ENCODE results near the gene LEO1.
"Not testable (repeated sequence)": the region's sequence is repeated elsewhere in the genome, so short reads cannot be mapped to it uniquely, and the experiment has no call there.

Gene LEO1

GRCh38 chr15:52003089-52003488 is 31.5 kb upstream of the LEO1 start:
- DNase-seq, result not testable (repeated sequence)

GRCh38 chr15:52002351-52002750 is 30.8 kb upstream of the LEO1 start:
- DNase-seq, result no peak

- DNase-seq, result no peak
Observed at GRCh38 chr15:51992953-51993352, 21.4 kb upstream of the LEO1 start.

GRCh38 chr15:51991141-51991540 is 19.6 kb upstream of the LEO1 start:
- no peak for DNase-seq

- no peak for DNase-seq
Observed at GRCh38 chr15:51982770-51983103, 11.2 kb upstream of the LEO1 start.

- peak; percentile 37 for DNase-seq
Observed at GRCh38 chr15:51982013-51982769, 10.6 kb upstream of the LEO1 start.

- DNase-seq, result no peak
Observed at GRCh38 chr15:51973775-51974174, 2.2 kb upstream of the LEO1 start.

GRCh38 chr15:51973220-51973619 is 1.6 kb upstream of the LEO1 start:
- DNase-seq, result no peak

GRCh38 chr15:51971032-51971374 is 575 bp downstream of the LEO1 start:
- DNase-seq, result no peak

GRCh38 chr15:51970132-51970817 is 1.3 kb downstream of the LEO1 start:
- DNase-seq, result no peak

GRCh38 chr15:51969728-51970127 is 1.9 kb downstream of the LEO1 start:
- no peak for DNase-seq

- no peak for DNase-seq
Observed at GRCh38 chr15:51967583-51967982, 4.0 kb downstream of the LEO1 start.

- DNase-seq, result no peak
Observed at GRCh38 chr15:51966192-51966591, 5.4 kb downstream of the LEO1 start.

GRCh38 chr15:51965691-51966090 is 5.9 kb downstream of the LEO1 start:
- no peak for DNase-seq

GRCh38 chr15:51955504-51955903 is 16.1 kb downstream of the LEO1 start:
- no peak for DNase-seq

- no peak for DNase-seq
Observed at GRCh38 chr15:51952805-51953204, 18.8 kb downstream of the LEO1 start.

- no peak for DNase-seq
Observed at GRCh38 chr15:51947124-51947523, 24.5 kb downstream of the LEO1 start.

GRCh38 chr15:51939216-51939615 is 32.4 kb downstream of the LEO1 start:
- no peak for DNase-seq

- DNase-seq, result no peak
Observed at GRCh38 chr15:51938286-51938685, 33.3 kb downstream of the LEO1 start.

GRCh38 chr15:51936105-51936478 is 35.5 kb downstream of the LEO1 start:
- no peak for DNase-seq

GRCh38 chr15:51935466-51936104 is 36.0 kb downstream of the LEO1 start:
- DNase-seq, result no peak

GRCh38 chr15:51932161-51932560 is 39.4 kb downstream of the LEO1 start:
- no peak for DNase-seq

- DNase-seq, result no peak
Observed at GRCh38 chr15:51931638-51932037, 39.9 kb downstream of the LEO1 start.

GRCh38 chr15:51931016-51931415 is 40.6 kb downstream of the LEO1 start:
- DNase-seq, result no peak
